GM12878 (cell line): ENCODE data around the gene LKAAEAR1.
"Not testable (repeated sequence)": the region's sequence is repeated elsewhere in the genome, so short reads cannot be mapped to it uniquely, and the experiment has no call there.

ENCODE experiments used
- BACH1 ChIP-seq: fragments of 450-650 bp; IDR thresholded peaks from 2 replicates; pipeline ENCODE4 v1.6.1; 2017; ENCODE audit warnings: mild to moderate bottlenecking, borderline replicate concordance
- EP300 ChIP-seq, 2 experiments: fragments of 150-350 bp in 1 of 2; IDR thresholded peaks; 2 replicates each; pipeline ENCODE4 v1.6.1; 2011 to 2012; ENCODE audit warnings: low read depth in 2 of 2, low read length in 2 of 2, borderline replicate concordance in 1 of 2, improper control_type of control experiment in 1 of 2, inconsistent platforms in 1 of 2; ENCODE audit not compliant: control insufficient read depth in 1 of 2
- RAD21 ChIP-seq: IDR thresholded peaks from 2 replicates; pipeline ENCODE4 v1.6.1; 2011; ENCODE audit warnings: mild to moderate bottlenecking, low read depth, low read length, moderate library complexity; ENCODE audit not compliant: insufficient read depth
- SMC3 ChIP-seq: IDR thresholded peaks from 2 replicates; pipeline ENCODE4 v1.6.1; 2011; ENCODE audit warnings: low read length, improper control_type of control experiment, borderline replicate concordance
- YY1 ChIP-seq: IDR thresholded peaks from 2 replicates; pipeline ENCODE4 v1.6.1; 2011; ENCODE audit warnings: low read depth, mild to moderate bottlenecking, low read length
- ZNF24 ChIP-seq: fragments of 450-650 bp; IDR thresholded peaks from 2 replicates; pipeline ENCODE4 v1.6.1; 2017; ENCODE audit warnings: antibody characterized with exemption, mild to moderate bottlenecking
- TF ChIP-seq, protein P1 (sequence below): IDR thresholded peaks from 2 replicates; pipeline ENCODE4 v1.6.1; 2011; ENCODE audit warnings: low read depth, mild to moderate bottlenecking, low read length, moderate library complexity, borderline replicate concordance; ENCODE audit errors: extremely low read depth
- TF ChIP-seq, protein P2 (sequence below), 3 experiments: IDR thresholded peaks in 2 of 3; conservative IDR thresholded peaks in 1 of 3; 2 replicates each; pipeline ENCODE4 v1.5.1; 2011; ENCODE audit warnings: low read depth in 3 of 3, low read length in 3 of 3, mild to moderate bottlenecking in 3 of 3, control low read depth in 2 of 3, moderate library complexity in 2 of 3, inconsistent platforms in 1 of 3, mixed read lengths in 1 of 3; ENCODE audit not compliant: control insufficient read depth in 2 of 3, insufficient read depth in 1 of 3; ENCODE audit errors: extremely low read depth in 1 of 3
- TF ChIP-seq, protein P3 (sequence below): fragments of 450-650 bp; IDR thresholded peaks from 2 replicates; pipeline ENCODE4 v1.6.1; 2017; ENCODE audit warnings: mild to moderate bottlenecking, moderate library complexity

DNA sequence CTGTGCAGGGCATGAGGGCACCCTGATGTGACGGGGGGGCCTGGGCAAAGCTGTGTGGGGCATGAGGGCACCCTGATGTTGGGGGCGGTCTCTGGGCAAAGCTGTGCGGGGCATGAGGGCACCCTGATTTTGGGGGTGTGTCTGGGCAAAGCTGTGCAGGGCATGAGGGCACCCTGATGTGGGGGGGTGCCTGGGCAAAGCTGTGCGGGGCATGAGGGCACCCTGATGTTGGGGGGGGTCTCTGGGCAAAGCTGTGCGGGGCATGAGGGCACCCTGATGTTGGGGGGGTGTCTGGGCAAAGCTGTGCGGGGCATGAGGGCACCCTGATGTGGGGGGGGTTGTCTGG, 33.2 kb upstream of the LKAAEAR1 start:
- not testable (repeated sequence) for TF ChIP-seq EP300 (IDR thresholded peaks at IDR 0.05; ENCODE audit: borderline replicate concordance in 1 of 2, control insufficient read depth in 1 of 2, low read depth in 2 of 2, low read length in 2 of 2); ZNF24; RAD21; BACH1; YY1; SMC3
- TF ChIP-seq, protein P1, sequence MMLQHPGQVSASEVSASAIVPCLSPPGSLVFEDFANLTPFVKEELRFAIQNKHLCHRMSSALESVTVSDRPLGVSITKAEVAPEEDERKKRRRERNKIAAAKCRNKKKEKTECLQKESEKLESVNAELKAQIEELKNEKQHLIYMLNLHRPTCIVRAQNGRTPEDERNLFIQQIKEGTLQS: not testable (repeated sequence)
- TF ChIP-seq, protein P2, sequence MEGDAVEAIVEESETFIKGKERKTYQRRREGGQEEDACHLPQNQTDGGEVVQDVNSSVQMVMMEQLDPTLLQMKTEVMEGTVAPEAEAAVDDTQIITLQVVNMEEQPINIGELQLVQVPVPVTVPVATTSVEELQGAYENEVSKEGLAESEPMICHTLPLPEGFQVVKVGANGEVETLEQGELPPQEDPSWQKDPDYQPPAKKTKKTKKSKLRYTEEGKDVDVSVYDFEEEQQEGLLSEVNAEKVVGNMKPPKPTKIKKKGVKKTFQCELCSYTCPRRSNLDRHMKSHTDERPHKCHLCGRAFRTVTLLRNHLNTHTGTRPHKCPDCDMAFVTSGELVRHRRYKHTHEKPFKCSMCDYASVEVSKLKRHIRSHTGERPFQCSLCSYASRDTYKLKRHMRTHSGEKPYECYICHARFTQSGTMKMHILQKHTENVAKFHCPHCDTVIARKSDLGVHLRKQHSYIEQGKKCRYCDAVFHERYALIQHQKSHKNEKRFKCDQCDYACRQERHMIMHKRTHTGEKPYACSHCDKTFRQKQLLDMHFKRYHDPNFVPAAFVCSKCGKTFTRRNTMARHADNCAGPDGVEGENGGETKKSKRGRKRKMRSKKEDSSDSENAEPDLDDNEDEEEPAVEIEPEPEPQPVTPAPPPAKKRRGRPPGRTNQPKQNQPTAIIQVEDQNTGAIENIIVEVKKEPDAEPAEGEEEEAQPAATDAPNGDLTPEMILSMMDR (IDR thresholded peaks at IDR 0.05 in 2 of 3, conservative IDR thresholded peaks at IDR 0.05 in 1 of 3; ENCODE audit: control insufficient read depth in 2 of 3, extremely low read depth in 1 of 3, insufficient read depth in 1 of 3, low read depth in 3 of 3, low read length in 3 of 3): not testable (repeated sequence)
- TF ChIP-seq, protein P3, sequence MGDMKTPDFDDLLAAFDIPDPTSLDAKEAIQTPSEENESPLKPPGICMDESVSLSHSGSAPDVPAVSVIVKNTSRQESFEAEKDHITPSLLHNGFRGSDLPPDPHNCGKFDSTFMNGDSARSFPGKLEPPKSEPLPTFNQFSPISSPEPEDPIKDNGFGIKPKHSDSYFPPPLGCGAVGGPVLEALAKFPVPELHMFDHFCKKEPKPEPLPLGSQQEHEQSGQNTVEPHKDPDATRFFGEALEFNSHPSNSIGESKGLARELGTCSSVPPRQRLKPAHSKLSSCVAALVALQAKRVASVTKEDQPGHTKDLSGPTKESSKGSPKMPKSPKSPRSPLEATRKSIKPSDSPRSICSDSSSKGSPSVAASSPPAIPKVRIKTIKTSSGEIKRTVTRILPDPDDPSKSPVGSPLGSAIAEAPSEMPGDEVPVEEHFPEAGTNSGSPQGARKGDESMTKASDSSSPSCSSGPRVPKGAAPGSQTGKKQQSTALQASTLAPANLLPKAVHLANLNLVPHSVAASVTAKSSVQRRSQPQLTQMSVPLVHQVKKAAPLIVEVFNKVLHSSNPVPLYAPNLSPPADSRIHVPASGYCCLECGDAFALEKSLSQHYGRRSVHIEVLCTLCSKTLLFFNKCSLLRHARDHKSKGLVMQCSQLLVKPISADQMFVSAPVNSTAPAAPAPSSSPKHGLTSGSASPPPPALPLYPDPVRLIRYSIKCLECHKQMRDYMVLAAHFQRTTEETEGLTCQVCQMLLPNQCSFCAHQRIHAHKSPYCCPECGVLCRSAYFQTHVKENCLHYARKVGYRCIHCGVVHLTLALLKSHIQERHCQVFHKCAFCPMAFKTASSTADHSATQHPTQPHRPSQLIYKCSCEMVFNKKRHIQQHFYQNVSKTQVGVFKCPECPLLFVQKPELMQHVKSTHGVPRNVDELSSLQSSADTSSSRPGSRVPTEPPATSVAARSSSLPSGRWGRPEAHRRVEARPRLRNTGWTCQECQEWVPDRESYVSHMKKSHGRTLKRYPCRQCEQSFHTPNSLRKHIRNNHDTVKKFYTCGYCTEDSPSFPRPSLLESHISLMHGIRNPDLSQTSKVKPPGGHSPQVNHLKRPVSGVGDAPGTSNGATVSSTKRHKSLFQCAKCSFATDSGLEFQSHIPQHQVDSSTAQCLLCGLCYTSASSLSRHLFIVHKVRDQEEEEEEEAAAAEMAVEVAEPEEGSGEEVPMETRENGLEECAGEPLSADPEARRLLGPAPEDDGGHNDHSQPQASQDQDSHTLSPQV: not testable (repeated sequence)
